HepG2 (cell line): ENCODE results near the gene ZFP90. TPM values are rescaled to one million over a fixed set of nuclear protein-coding genes. Genes with fewer than 3 reads are reported as not detected.
A peak's percentile ranks its signal among the peaks of the same experiment; 100 is the strongest.

ENCODE experiments used
- ARID5B ChIP-seq: IDR thresholded peaks from 2 replicates; pipeline ENCODE4 v1.4.0; 2020; ENCODE audit warnings: mild to moderate bottlenecking, missing genetic modification reagents
- DMAP1 ChIP-seq: IDR thresholded peaks from 2 replicates; pipeline ENCODE4 v1.6.1; 2016
- HBP1 ChIP-seq: IDR thresholded peaks from 2 replicates; pipeline ENCODE4 v1.6.1; 2016; ENCODE audit warnings: low read depth, control low read depth
- KDM6A ChIP-seq: IDR thresholded peaks from 2 replicates; pipeline ENCODE4 v1.6.1; 2016; ENCODE audit warnings: low read depth
- KIAA2018 ChIP-seq: sonication (generic); formaldehyde crosslinking; IDR thresholded peaks from 2 replicates; pipeline ENCODE4 v1.5.0; 2020; ENCODE audit warnings: mild to moderate bottlenecking, missing genetic modification reagents, borderline replicate concordance
- SMAD1 ChIP-seq: sonication (generic); formaldehyde crosslinking; IDR thresholded peaks from 2 replicates; pipeline ENCODE4 v1.4.0; 2020; ENCODE audit warnings: missing genetic modification reagents, low read depth, mild to moderate bottlenecking, borderline replicate concordance
- TFDP2 ChIP-seq: sonication (generic); formaldehyde crosslinking; IDR thresholded peaks from 2 replicates; pipeline ENCODE4 v1.4.0; 2020; ENCODE audit warnings: missing genetic modification reagents
- ZBTB46 ChIP-seq: sonication (generic); formaldehyde crosslinking; IDR thresholded peaks from 2 replicates; pipeline ENCODE4 v1.4.0; 2020; ENCODE audit warnings: mild to moderate bottlenecking, missing genetic modification reagents, borderline replicate concordance
- ZNF383 ChIP-seq: sonication (generic); formaldehyde crosslinking; IDR thresholded peaks from 2 replicates; pipeline ENCODE4 v1.4.0; 2020; ENCODE audit warnings: missing genetic modification reagents, mild to moderate bottlenecking, borderline replicate concordance
- ZSCAN31 ChIP-seq: sonication (generic); formaldehyde crosslinking; IDR thresholded peaks from 2 replicates; pipeline ENCODE4 v1.5.0; 2020; ENCODE audit warnings: low read depth, mild to moderate bottlenecking, missing genetic modification reagents
- polyA plus RNA-seq, 8 experiments: library from polyadenylated mRNA; depleted of rRNA in 3 of 8; stranded (reverse) in 7 of 8; unstranded in 1 of 8; fragments of >200 nt; fragmentation: Illumina TruSeq in 4 of 8; extraction: Trizol in 4 of 8; gene quantifications; 2 replicates each; pipeline versions ENCODE4 v1.2.1 to v1.2.3, GENCODE V29; 2011 to 2016; ENCODE audit warnings: low read depth in 4 of 8, missing spikeins in 1 of 8, mixed read lengths in 1 of 8; ENCODE audit not compliant: insufficient read depth in 1 of 8
- total RNA-seq, 5 experiments: library from RNA; depleted of rRNA; stranded (reverse); fragments of >200 nt; fragmentation: Illumina TruSeq; extraction: Trizol; gene quantifications; 2 replicates each; pipeline ENCODE4 v1.2.3, GENCODE V29; 2016; ENCODE audit warnings: low read depth in 1 of 5

Gene ZFP90
- total and polyA plus RNA-seq, 2 of the 13 experiments (the other 11 are each of a cell fraction or from before 2014, with no cell fraction given), result 17.6 to 18.9 TPM

- TF ChIP-seq ZBTB46 (CRISPR knock-in tag) (no peak), TFDP2 (CRISPR knock-in tag) (0 out of 2 replicates have a peak, but pooled peaks have one; percentile 32), HBP1 (CRISPR knock-in tag) (no peak), ARID5B (0 out of 2 replicates have a peak, but pooled peaks have one; percentile 17), ZNF383 (CRISPR knock-in tag) (no peak), KDM6A (CRISPR knock-in tag) (no peak), SMAD1 (CRISPR knock-in tag) (no peak; the same call in 1 of the 2 replicates), KIAA2018 (0 out of 2 replicates have a peak, but pooled peaks have one; percentile 88), DMAP1 (CRISPR knock-in tag) (no peak), ZSCAN31 (CRISPR knock-in tag) (peak; percentile 50; the same call in 1 of the 2 replicates)
Observed at GRCh38 chr16:68590201-68590994, 51.3 kb downstream of the ZFP90 start (continued).
